HEK293T (cell line): Measurements from ENCODE around the gene ANKRD31.
"Not testable (repeated sequence)": the region's sequence is repeated elsewhere in the genome, so short reads cannot be mapped to it uniquely, and the experiment has no call there.

Experiments
- BHLHE40 ChIP-seq: fragments of 450-650 bp; IDR thresholded peaks from 2 replicates; pipeline ENCODE4 v1.6.1; 2016; ENCODE audit warnings: mild to moderate bottlenecking, moderate library complexity, borderline replicate concordance
- ELF4 ChIP-seq: fragments of 450-650 bp; IDR thresholded peaks from 2 replicates; pipeline ENCODE4 v1.6.1; 2017; ENCODE audit warnings: antibody characterized with exemption
- L3MBTL2 ChIP-seq: fragments of 450-650 bp; conservative IDR thresholded peaks from 2 replicates; pipeline ENCODE4 v1.6.1; 2016; ENCODE audit warnings: mild to moderate bottlenecking
- LEF1 ChIP-seq: fragments of 450-650 bp; IDR thresholded peaks from 2 replicates; pipeline ENCODE4 v1.6.1; 2017; ENCODE audit warnings: mild to moderate bottlenecking, borderline replicate concordance
- PKNOX1 ChIP-seq: fragments of 450-650 bp; IDR thresholded peaks from 2 replicates; pipeline ENCODE4 v1.6.1; 2016
- SP1 ChIP-seq: fragments of 450-650 bp; IDR thresholded peaks from 2 replicates; pipeline ENCODE4 v1.6.1; 2017
- SUZ12 ChIP-seq: fragments of 450-650 bp; IDR thresholded peaks from 2 replicates; pipeline ENCODE4 v1.6.1; 2016; ENCODE audit warnings: mild to moderate bottlenecking
- TARDBP ChIP-seq: fragments of 450-650 bp; IDR thresholded peaks from 2 replicates; pipeline ENCODE4 v1.6.1; 2016
- ZNF384 ChIP-seq: fragments of 450-650 bp; IDR thresholded peaks from 2 replicates; pipeline ENCODE4 v1.6.1; 2016

GRCh38 chr5:75161508-75161907 is 75.2 kb downstream of the ANKRD31 start:
- TF ChIP-seq BHLHE40, ZNF384, TARDBP, L3MBTL2, PKNOX1, LEF1, ELF4, SP1, SUZ12: not testable (repeated sequence)
